ENCODE data around the gene FGF13.

FGF13 gene

GRCh38 chrX:138683600-138683999, 27.9 kb downstream of the FGF13 start:
- TF ChIP-seq SIN3A (IDR thresholded peaks at IDR 0.05; ENCODE audit: borderline replicate concordance, insufficient read depth, low read length) (no peak), POLR2AphosphoS5 (IDR thresholded peaks at IDR 0.05; ENCODE audit: low read depth, low read length) (no peak), TAF1 (IDR thresholded peaks at IDR 0.05; ENCODE audit: borderline replicate concordance, insufficient read depth, low read length) (no peak), REST (IDR thresholded peaks at IDR 0.05; ENCODE audit: insufficient read depth in 1 of 2, low read depth in 2 of 2, low read length in 2 of 2) (no peak), FOXP2 (optimal IDR thresholded peaks at IDR 0.05; ENCODE audit: borderline replicate concordance, extremely low read depth, extremely low read length, insufficient read depth) (no peak)

GRCh38 chrX:138669693-138670092, 41.8 kb downstream of the FGF13 start:
- TF ChIP-seq FOXP2 (optimal IDR thresholded peaks at IDR 0.05; ENCODE audit: borderline replicate concordance, extremely low read depth, extremely low read length, insufficient read depth), result no peak
- no peak for TF ChIP-seq SIN3A (IDR thresholded peaks at IDR 0.05; ENCODE audit: borderline replicate concordance, insufficient read depth, low read length)
- TF ChIP-seq POLR2AphosphoS5 (IDR thresholded peaks at IDR 0.05; ENCODE audit: low read depth, low read length), result no peak

- TF ChIP-seq FOXP2 (optimal IDR thresholded peaks at IDR 0.05; ENCODE audit: borderline replicate concordance, extremely low read depth, extremely low read length, insufficient read depth) (no peak), POLR2AphosphoS5 (IDR thresholded peaks at IDR 0.05; ENCODE audit: low read depth, low read length) (no peak), SIN3A (IDR thresholded peaks at IDR 0.05; ENCODE audit: borderline replicate concordance, insufficient read depth, low read length) (no peak), REST (IDR thresholded peaks at IDR 0.05; ENCODE audit: insufficient read depth in 1 of 2, low read depth in 2 of 2, low read length in 2 of 2) (no peak), TAF1 (IDR thresholded peaks at IDR 0.05; ENCODE audit: borderline replicate concordance, insufficient read depth, low read length) (no peak)
Observed at GRCh38 chrX:138664466-138664865, 47.1 kb downstream of the FGF13 start.

- TF ChIP-seq TAF1 (IDR thresholded peaks at IDR 0.05; ENCODE audit: borderline replicate concordance, insufficient read depth, low read length) (no peak), SIN3A (IDR thresholded peaks at IDR 0.05; ENCODE audit: borderline replicate concordance, insufficient read depth, low read length) (no peak), FOXP2 (optimal IDR thresholded peaks at IDR 0.05; ENCODE audit: borderline replicate concordance, extremely low read depth, extremely low read length, insufficient read depth) (no peak), POLR2AphosphoS5 (IDR thresholded peaks at IDR 0.05; ENCODE audit: low read depth, low read length) (no peak), REST (IDR thresholded peaks at IDR 0.05; ENCODE audit: insufficient read depth in 1 of 2, low read depth in 2 of 2, low read length in 2 of 2) (no peak)
Observed at GRCh38 chrX:138664016-138664415, 47.5 kb downstream of the FGF13 start.

GRCh38 chrX:138651494-138651893, 60.0 kb downstream of the FGF13 start:
- TF ChIP-seq REST (IDR thresholded peaks at IDR 0.05; ENCODE audit: insufficient read depth in 1 of 2, low read depth in 2 of 2, low read length in 2 of 2) (no peak), SIN3A (IDR thresholded peaks at IDR 0.05; ENCODE audit: borderline replicate concordance, insufficient read depth, low read length) (no peak)

Data from PFSK-1 (cell line).